Stimulated activated effector memory CD8-positive, alpha-beta T cell treated with anti-CD3 and anti-CD28 coated beads, Interleukin-12 subunit alpha, Interleukin-12 subunit beta, amount 100 ng/mL, for 72 hours (primary cell): ENCODE results near the gene COX15.
A peak's percentile ranks its signal among the peaks of the same experiment; 100 is the strongest.

ENCODE experiments used
- ATAC-seq: fragments of 150-1000 bp; cut with Tn5 transposase; 2 replicates; pipeline ENCODE4 v1.10.0; 2021
- DNase-seq, 2 donors: peaks; one replicate each; pipeline ENCODE4 v3.0.0; 2021 to 2022; ENCODE audit warnings: low spot score in 2 of 2
- H3K27ac Mint-ChIP-seq: one replicate; pipeline ENCODE4 v1.8.0; 2022; ENCODE audit warnings: mild to moderate bottlenecking, mixed read lengths
- H3K36me3 Mint-ChIP-seq: one replicate; pipeline ENCODE4 v1.8.0; 2022; ENCODE audit warnings: mild to moderate bottlenecking, mixed read lengths
- H3K4me1 Mint-ChIP-seq: one replicate; pipeline ENCODE4 v1.8.0; 2022; ENCODE audit warnings: mixed read lengths
- H3K4me3 Mint-ChIP-seq: one replicate; pipeline ENCODE4 v1.8.0; 2022; ENCODE audit warnings: mild to moderate bottlenecking, mixed read lengths
- H3K9me3 Mint-ChIP-seq: one replicate; pipeline ENCODE4 v1.8.0; 2022; ENCODE audit warnings: mixed read lengths

Gene COX15

GRCh38 chr10:99711129-99711719, 20.7 kb downstream of the COX15 start:
- Mint-ChIP-seq H3K27ac (peak overlapping the region; percentile 56), H3K36me3 (peaks cover 80% of the 10 kb centered on the region), H3K9me3 (no peaks in the 10 kb centered on the region), H3K4me3 (no peak overlapping the region), H3K4me1 (peaks cover 10% of the 10 kb centered on the region)
- DNase-seq: no peak
- peak; percentile 72 for ATAC-seq

GRCh38 chr10:99709480-99710229, 22.3 kb downstream of the COX15 start:
- Mint-ChIP-seq H3K36me3 (peaks cover 77% of the 10 kb centered on the region), H3K9me3 (no peaks in the 10 kb centered on the region), H3K27ac (peak overlapping the region; percentile 51), H3K4me3 (peak overlapping the region; percentile 4), H3K4me1 (peaks cover 10% of the 10 kb centered on the region)
- DNase-seq: no peak
- peak; percentile 92 for ATAC-seq

GRCh38 chr10:99708428-99709012, 23.4 kb downstream of the COX15 start:
- peaks cover 10% of the 10 kb centered on the region for H3K4me1 Mint-ChIP-seq
- ATAC-seq (no peak), DNase-seq (no peak)
- no peaks in the 10 kb centered on the region for H3K9me3 Mint-ChIP-seq
- peaks cover 76% of the 10 kb centered on the region for H3K36me3 Mint-ChIP-seq
- H3K27ac Mint-ChIP-seq: no peak overlapping the region
- no peak overlapping the region for H3K4me3 Mint-ChIP-seq

GRCh38 chr10:99700649-99701048, 31.3 kb downstream of the COX15 start:
- Mint-ChIP-seq H3K36me3 (peaks cover 92% of the 10 kb centered on the region), H3K4me1 (no peaks in the 10 kb centered on the region), H3K4me3 (no peak overlapping the region), H3K27ac (no peak overlapping the region), H3K9me3 (no peaks in the 10 kb centered on the region)
- ATAC-seq: no peak
- no peak for DNase-seq

- Mint-ChIP-seq H3K9me3 (no peaks in the 10 kb centered on the region), H3K4me1 (no peaks in the 10 kb centered on the region), H3K36me3 (peaks cover 95% of the 10 kb centered on the region), H3K27ac (no peak overlapping the region), H3K4me3 (no peak overlapping the region)
- no peak for DNase-seq
- ATAC-seq: no peak
Measured at GRCh38 chr10:99698504-99699080, 33.3 kb downstream of the COX15 start.

GRCh38 chr10:99695761-99696160, 36.2 kb downstream of the COX15 start:
- DNase-seq: no peak
- Mint-ChIP-seq H3K4me1 (no peaks in the 10 kb centered on the region), H3K27ac (no peak overlapping the region), H3K9me3 (no peaks in the 10 kb centered on the region), H3K4me3 (no peak overlapping the region), H3K36me3 (peaks cover 85% of the 10 kb centered on the region)
- no peak for ATAC-seq

- ATAC-seq (no peak), DNase-seq (no peak)
- no peaks in the 10 kb centered on the region for H3K4me1 Mint-ChIP-seq
- H3K27ac Mint-ChIP-seq: no peak overlapping the region
- no peak overlapping the region for H3K4me3 Mint-ChIP-seq
- H3K36me3 Mint-ChIP-seq: peaks cover 74% of the 10 kb centered on the region
- no peaks in the 10 kb centered on the region for H3K9me3 Mint-ChIP-seq
Measured at GRCh38 chr10:99693933-99694583, 37.9 kb downstream of the COX15 start.

- Mint-ChIP-seq H3K9me3 (no peaks in the 10 kb centered on the region), H3K36me3 (peaks cover 53% of the 10 kb centered on the region), H3K4me3 (no peak overlapping the region), H3K4me1 (no peaks in the 10 kb centered on the region), H3K27ac (no peak overlapping the region)
- ATAC-seq: no peak
- no peak for DNase-seq
Measured at GRCh38 chr10:99689461-99689860, 42.5 kb downstream of the COX15 start.

GRCh38 chr10:99685597-99685967, 46.3 kb downstream of the COX15 start:
- DNase-seq: no peak
- no peak overlapping the region for H3K4me3 Mint-ChIP-seq
- H3K4me1 Mint-ChIP-seq: no peaks in the 10 kb centered on the region
- no peak overlapping the region for H3K27ac Mint-ChIP-seq
- H3K9me3 Mint-ChIP-seq: no peaks in the 10 kb centered on the region
- no peak for ATAC-seq
- H3K36me3 Mint-ChIP-seq: peaks cover 42% of the 10 kb centered on the region

- Mint-ChIP-seq H3K4me1 (no peaks in the 10 kb centered on the region), H3K9me3 (no peaks in the 10 kb centered on the region), H3K36me3 (peaks cover 46% of the 10 kb centered on the region), H3K4me3 (no peak overlapping the region), H3K27ac (no peak overlapping the region)
- ATAC-seq (peak; percentile 45), DNase-seq (no peak)
Measured at GRCh38 chr10:99682752-99683151, 49.2 kb downstream of the COX15 start.
